B cell (primary cell): Measurements from ENCODE around the gene ARTN.

Experiments used
- CTCF ChIP-seq: fragments of 200-600 bp; IDR thresholded peaks from one replicate; pipeline ENCODE4 v1.8.0; 2022; ENCODE audit warnings: antibody characterized with exemption, mild to moderate bottlenecking
- EZH2 ChIP-seq: IDR thresholded peaks from 2 replicates; pipeline ENCODE4 v1.6.1; 2012; ENCODE audit warnings: borderline replicate concordance, low read depth, mild to moderate bottlenecking, moderate library complexity, low read length; ENCODE audit not compliant: insufficient read depth, poor library complexity, severe bottlenecking

GRCh38 chr1:43982808-43983207 is 49.2 kb downstream of the ARTN start:
- no peak for TF ChIP-seq CTCF
- TF ChIP-seq EZH2, result no peak
